Activated CD4-positive, alpha-beta T cell treated with anti-CD3 and anti-CD28 coated beads, Interleukin-10, Interleukin-2, amounts not matched to agents 100 ng/mL and 50 ng/mL, durations not matched to agents 16 hours and 8 hours (primary cell): Measurements from ENCODE around the gene USPL1.
"Not testable (repeated sequence)": the region's sequence is repeated elsewhere in the genome, so short reads cannot be mapped to it uniquely, and the experiment has no call there.

ENCODE experiments used
- DNase-seq: peaks from one replicate; pipeline ENCODE4 v3.0.0-alpha.2; 2020

The USPL1 gene

GRCh38 chr13:30617315-30618185 is at the start of gene USPL1:
TSS of gene USPL1 (plus strand) at chr13:30617920. CDS start at chr13:30621141, 3,221 bp downstream.
- DNase-seq = peak; percentile 99

DNA sequence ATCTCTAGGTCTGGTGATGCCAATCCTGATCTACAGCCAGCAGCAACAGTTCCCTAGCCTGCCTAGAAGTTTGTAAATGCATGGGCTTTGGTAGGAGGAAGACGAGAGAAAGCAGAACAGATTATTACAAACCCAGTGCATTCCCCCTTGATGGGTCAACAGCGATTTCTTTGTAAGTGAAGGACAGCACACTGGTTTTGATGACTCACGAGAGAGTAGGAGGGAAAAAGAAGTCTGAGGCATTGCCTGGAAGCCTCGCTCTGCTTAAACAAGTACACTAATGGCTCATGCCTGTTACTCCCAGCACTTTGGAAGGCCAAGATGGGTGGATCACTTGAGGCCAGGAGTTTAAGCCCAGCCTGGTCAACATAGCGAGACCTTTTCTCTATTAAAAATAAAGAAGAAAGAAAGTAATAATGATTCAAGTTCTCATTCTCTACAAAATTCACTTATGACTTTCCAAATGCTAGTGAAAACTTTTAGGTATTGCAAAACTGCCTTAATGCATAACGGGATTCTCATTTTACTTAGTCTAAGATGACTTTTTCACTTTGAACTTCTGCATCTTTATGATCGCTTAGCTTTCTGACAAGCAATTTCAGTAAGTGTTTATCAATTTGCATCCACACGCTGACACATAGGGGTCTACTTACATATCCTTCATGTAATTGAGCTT is 47.7 kb upstream of the USPL1 start:
- no peak for DNase-seq

GRCh38 chr13:30570691-30571090 is 47.0 kb upstream of the USPL1 start:
- DNase-seq = no peak

DNA sequence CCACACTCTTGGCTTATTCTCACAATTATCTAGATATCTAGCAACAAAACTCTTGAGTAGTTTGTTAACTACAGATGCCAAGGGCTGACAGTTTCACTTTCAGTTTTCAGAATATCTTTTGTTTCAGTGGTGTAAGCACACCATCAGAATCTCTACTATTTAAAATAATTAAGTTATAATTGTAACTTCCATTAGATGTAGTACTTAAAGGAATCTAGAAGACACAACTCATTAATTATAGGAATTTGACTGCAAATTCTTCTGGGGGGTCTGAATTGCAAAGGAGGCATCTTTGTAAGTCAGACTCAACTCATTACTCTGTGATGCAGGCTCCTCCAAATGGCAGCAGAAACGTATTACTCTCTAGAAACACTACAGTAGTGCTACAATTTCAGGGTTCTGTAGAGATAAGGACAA is 44.9 kb upstream of the USPL1 start:
- peak; percentile 55 for DNase-seq

- peak; percentile 35 for DNase-seq
Measured at GRCh38 chr13:30576528-30576927, 41.2 kb upstream of the USPL1 start.

DNA sequence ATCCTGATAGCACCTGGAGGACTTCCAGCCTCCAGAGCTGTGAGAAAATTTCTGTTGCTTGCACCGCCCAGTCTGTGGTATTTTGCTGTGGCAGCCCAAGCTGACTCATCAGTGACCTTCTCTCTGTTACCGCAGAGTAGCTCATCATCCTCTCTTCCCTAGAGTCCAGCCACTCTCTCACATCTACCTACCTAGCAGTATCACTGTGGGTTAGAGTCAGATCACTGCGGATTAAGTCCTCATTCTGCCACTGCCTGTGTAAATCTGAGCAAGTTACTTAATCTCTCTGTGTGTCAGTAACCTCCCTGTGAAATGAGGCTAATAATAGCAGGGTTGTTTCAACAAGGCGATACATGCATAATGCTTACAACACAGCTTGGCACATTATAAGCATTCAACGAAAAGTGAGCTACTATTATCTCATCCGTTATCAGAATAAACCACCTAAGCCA is 40.3 kb upstream of the USPL1 start:
- peak; percentile 80 for DNase-seq

DNA sequence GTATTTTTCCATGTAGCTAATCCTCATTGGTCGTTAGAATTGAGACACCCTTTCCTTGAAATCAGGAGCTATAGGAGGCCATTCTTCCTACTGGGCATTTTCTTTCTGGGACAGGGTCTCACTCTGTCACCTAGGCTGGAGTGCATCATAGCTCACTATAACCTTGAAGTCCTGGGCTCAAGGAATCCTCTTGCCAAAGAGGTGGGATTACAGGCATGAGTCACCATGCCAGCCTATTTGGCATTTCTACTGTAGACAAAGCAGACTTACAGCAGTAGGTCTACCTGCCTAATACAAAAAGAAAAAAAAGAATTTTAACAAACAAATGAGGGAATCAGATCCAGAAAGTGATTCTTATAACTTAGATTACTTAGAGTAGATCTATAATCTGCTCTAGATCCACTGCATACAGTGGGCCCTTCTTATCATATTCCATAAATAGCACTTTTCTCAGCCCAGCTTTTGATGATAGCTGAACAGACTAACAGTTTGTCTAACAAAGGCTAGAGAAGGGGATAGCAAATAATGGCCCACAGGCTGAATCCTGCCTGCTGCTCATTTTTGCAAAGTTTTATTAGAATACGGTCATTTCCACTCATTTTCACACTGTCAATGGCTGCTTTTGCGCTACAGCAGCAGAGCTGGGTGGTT is 36.7 kb upstream of the USPL1 start:
- no peak for DNase-seq

DNA sequence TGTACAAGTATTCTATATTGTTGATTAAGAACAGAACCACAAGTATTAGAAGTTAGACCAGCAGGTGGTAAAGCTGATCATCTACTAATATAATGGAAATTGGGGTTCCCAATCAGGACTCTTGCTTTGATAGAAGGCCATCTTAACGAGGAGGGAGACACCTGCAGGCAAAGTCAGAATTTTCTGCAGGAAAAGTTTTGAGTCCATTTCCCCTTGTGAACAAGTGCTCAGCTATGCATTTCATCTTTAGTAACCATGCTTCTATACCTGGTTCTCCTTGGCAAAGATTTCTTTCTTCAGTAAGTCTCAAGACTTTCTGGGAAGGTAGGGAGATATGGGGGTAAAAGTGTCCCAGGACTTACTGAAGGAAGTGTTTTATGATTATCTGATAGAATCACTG is 36.1 kb upstream of the USPL1 start:
- peak; percentile 33 for DNase-seq

GRCh38 chr13:30584051-30584731 is 33.5 kb upstream of the USPL1 start:
- DNase-seq = no peak

GRCh38 chr13:30585748-30586262 is 31.9 kb upstream of the USPL1 start:
- DNase-seq = no peak

DNA sequence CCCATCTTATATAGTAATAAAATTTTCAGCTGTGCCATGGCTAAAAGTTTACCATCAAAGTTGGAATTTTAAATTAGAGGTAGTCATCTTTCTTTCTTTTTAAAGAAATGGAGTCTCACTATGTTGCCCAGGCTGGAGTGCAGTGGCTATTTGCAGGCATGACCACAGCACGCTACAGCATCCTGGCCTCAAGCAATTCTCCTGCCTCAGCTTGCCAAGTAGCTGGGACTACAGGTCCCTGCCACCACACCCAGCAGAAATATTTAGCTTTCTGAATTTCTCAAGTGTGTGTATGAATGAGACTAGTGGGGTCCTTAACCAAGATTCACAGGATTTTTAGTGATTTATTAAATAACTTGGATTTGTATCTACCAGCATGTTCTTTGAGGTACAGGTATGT is 30.5 kb upstream of the USPL1 start:
- DNase-seq = no peak

- no peak for DNase-seq
Measured at GRCh38 chr13:30587739-30588138, 30.0 kb upstream of the USPL1 start.

DNA sequence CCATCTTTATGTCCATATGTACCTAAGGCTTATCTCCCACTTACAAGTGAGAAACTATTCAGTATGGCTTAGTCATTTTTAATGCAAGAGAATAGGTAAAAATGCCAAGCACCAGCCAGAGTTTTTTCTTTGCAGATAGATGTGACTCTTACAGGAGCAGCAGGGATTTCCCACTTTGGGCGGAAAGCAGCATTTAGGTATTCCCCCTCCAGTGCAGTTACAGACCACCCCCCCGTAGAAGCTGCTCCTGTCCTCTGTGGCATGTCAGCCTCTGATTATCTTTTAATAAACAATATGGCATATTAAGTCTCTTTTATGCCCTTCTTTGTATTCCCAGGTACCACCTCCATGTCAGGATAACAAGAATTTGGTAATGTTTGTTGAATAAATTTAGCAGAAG is 24.7 kb upstream of the USPL1 start:
- no peak for DNase-seq

DNA sequence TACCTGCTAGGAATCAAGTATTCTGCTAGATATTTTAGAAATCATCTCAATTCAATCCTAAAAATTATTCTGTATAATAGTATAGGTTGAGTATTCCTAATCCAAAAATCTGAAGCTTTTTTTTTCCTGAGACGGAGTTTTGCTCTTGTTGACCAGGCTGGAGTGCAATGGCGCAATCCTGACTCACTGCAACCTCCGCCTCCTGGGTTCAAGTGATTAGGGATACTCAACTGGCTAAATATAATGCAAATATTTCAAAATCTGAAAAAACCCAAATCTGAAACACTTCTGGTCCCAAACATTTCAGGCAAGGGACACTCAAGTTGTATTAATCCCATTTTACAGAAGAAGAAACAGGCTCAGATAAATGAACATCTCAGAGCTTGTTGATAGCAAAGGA is 17.2 kb upstream of the USPL1 start:
- DNase-seq = no peak

DNA sequence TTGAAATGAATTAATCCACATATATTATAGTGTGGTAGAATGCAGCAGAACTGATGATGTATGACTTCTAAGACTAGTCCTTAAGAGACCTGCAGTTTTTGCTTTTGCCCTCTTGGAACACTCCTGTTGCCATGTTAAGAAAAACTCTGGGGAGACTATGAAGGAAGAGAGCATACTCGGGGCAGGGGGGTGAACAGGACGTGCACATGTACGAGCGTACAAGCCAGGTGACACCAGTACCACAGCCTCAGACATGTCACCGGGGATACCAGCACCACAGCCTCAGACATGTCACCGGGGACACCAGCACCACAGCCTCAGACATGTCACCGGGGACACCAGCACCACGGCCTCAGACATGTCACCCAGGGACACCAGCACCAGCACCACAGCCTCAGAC is 15.9 kb upstream of the USPL1 start:
- DNase-seq = no peak

DNA sequence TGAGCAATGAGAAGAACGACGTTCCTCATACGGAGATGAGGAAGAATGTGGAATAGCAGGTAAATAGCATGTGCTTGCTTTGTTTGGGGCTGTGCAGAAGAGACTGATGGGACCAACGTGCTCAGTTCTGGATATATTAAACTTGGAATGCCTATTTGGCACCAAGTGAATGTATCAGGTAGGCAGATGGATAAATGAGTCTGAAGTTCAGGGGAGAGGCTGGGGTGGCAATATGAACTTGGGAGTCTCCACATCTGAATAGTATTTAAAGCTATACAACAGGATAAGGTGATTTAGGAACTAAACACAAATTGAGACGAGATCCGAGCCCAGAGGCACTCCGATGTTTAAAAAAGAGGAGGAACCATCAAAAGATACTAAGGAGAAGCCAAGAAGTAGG is 12.7 kb upstream of the USPL1 start:
- no peak for DNase-seq

GRCh38 chr13:30607186-30607585 is 10.5 kb upstream of the USPL1 start:
- DNase-seq = not testable (repeated sequence)

GRCh38 chr13:30607908-30608307 is 9.8 kb upstream of the USPL1 start:
- peak; percentile 82 for DNase-seq

GRCh38 chr13:30608364-30608763 is 9.4 kb upstream of the USPL1 start:
- DNase-seq = no peak

GRCh38 chr13:30610311-30610710 is 7.4 kb upstream of the USPL1 start:
- no peak for DNase-seq

DNA sequence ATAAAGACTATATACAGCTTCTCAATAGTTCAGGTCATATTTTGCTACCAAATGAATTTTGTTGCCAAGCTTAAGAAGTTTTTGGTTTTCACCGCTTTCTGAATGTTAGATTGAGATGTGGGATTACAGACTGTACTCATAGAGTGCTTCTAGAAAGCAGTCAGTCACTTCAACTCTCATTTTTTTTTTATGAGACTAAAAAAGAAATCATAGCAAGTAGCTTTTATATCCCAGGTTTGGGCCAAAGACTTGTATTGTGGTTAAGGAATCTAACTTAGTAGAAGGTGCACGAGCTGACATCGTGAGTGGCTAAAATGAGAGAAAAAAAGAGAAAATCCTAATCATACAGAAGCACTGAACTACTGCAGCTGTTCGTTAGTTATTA is 2.2 kb upstream of the USPL1 start:
- no peak for DNase-seq

GRCh38 chr13:30615866-30616541 is 1.7 kb upstream of the USPL1 start:
- peak; percentile 39 for DNase-seq
